Suppressor macrophage (primary cell): Measurements from ENCODE around the gene CYB561D1.
"Not testable (repeated sequence)": the region's sequence is repeated elsewhere in the genome, so short reads cannot be mapped to it uniquely, and the experiment has no call there.

Source experiments
- DNase-seq, 4 experiments: peaks; one replicate each; pipeline ENCODE4 v3.0.0-alpha.2; 2020 to 2022
- total RNA-seq, 17 experiments: gene quantifications; one replicate each; lab custom pipeline; 2026; ENCODE audit warnings: mixed read lengths in 6 of 17, inconsistent platforms in 3 of 17; lab: John Stamatoyannopoulos, UW

Gene CYB561D1, protein sequence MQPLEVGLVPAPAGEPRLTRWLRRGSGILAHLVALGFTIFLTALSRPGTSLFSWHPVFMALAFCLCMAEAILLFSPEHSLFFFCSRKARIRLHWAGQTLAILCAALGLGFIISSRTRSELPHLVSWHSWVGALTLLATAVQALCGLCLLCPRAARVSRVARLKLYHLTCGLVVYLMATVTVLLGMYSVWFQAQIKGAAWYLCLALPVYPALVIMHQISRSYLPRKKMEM
- total RNA-seq, result 6.7 to 28.6 (median 19.4) reads per million in 17 experiments

DNA sequence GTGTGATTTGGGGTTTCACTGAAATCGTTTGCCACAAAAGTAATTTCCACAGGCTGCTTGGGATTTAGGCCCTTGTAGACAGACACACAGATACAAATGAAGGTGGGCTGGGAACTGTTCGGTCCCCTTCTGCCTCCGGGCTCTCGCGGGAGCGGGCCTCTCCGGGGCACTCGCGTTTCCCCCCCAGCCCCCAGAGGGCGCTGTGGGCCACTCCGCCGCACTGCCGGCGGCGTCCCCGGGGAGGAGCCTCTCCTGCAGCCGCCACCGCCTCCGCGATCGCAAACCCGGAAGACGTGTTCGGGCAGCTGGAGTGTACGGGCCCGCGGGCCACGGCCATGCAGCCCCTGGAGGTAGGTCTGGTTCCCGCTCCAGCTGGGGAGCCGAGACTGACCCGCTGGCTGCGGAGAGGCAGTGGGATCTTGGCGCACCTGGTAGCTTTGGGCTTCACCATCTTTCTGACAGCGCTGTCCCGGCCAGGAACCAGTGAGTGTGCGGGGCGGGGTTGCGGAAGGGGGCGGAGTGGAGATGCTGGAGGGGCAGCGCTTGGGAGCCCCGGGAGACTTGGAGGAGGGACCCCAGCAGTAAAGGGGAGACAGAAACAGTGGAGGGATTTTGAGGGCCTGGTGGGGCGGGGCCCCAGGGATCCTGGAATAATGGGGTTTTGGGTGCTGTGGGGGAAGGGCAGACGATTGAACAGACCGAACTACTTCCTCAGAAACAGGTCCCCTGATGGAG lies at the start of gene CYB561D1:
Gene CYB561D1, plus strand, starts transcription at position 290 of the 735 bp plus-strand sequence. Its CDS starts 46 bp downstream, at position 336.
- DNase-seq, result peak; percentile 91 to 97 (median 94)

DNA sequence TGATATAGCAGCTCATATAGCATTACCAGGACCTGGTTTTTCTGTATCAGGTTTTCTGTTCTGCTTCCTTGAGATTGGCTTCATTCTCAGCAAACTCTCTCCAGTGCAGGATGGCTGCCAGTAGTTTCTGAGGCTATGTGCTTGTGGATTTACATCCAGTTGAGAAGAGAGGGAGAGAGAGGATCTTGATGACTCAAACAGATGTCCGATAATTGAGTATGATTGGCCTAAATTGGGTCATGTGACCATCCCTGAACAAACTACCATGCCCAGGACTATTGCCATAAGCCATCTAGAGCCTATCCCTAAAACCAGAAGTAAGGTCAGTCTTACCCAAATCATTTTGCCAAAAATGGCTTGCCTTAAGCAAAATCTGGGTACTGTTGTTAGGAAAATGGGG lies 49.5 kb upstream of the CYB561D1 start:
- no peak for DNase-seq

DNA sequence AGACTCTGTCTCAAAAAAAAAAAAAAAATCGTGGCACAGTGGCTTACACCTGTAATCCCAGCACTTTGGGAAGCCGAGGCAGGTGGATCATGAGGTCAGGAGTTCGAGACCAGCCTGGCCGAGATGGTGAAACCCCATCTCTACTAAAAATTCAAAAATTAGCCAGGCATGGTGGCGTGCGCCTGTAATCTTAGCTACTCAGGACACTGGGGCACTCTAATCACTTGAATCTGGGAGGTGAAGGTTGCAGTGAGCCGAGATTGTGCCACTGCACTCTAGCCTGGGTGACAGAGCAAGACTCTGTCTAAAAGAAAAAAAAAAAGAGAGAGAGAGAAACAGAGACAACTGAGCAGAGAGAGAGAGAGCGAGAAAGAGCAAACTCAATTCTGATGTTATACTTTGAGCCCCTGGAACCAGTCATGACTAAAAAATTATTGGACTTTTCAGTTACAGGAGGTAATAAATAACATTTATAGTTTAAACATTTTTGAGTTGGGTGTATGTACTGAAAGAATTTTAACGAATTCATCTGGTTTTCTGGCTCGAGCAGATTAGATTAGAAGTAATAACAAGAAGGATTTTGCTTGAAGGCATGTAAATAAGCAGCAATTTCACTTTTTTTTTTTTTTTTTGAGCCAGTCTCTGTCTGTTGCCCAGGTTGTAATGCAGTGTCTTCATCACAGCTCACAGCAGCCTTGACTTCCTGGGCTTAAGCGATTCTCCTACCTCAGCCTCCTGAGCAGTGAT lies 47.8 kb upstream of the CYB561D1 start:
- DNase-seq, result not testable (repeated sequence)

DNA sequence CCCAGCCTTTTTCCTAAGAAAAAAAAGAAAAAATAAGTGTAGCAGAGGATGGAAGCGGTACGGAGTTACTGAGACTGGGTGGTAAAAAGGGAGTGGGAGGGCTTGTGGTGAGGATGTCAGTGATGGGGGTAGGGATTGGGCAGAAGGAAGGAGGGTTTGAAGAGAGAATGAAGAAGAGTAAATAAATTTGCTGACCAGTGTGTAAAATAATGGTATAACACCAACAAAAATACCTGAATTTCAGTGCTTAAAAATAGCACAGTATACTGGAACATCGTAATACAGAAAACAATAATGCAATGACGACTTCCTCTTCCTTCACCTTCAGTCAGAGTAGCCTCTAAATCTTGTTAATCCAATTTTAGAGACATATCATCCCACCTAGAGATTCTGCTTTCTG lies 46.4 kb upstream of the CYB561D1 start:
- DNase-seq, result no peak

DNA sequence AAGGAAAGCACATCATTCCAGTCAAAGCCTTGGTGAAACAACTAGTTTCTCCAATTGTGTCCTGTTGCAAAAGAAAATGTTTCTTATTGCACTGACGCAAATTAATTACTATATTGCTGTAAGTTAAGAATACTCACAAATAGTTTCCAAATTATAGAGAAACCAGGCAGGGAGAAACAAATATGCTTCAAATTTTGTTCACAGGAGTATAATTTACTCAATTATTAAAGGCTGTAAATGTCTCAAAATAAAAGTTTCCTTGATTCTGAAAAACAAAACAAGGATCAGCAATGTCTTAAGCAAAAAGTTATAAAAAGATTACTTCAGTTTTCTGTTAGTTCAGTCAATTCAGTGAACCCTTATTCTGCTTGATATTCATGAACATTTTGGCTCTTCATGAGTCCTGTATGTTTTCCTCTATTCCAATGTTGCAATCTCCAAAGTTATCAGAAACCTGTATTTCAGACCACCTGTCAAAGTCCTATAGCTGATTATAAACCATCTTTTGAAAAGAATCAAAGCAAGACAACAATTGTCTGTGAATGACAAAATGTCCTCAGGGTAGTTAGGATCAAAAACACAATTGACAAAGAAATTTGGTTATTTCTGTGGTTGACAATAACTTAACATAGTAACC lies 39.3 kb upstream of the CYB561D1 start:
- DNase-seq, result no peak

DNA sequence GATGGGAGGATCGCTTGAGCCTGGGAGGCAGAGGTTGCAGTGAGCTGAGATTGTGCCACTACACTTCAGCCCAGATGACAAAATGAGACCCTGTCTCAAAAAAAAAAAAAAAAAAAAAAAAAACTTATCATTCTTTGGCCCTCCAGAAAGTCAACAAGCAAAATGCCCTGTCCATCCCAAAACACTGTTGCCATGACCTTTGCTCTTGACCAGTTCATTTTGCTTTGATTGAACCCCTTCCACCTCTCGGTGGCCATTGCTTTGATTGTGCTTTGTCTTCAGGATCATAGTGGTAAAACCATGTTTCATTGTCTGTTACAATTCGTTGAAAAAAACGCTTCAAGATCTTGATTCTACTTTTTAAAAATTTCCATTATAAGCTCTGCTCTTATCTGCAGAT lies 36.1 kb upstream of the CYB561D1 start:
- no peak for DNase-seq

DNA sequence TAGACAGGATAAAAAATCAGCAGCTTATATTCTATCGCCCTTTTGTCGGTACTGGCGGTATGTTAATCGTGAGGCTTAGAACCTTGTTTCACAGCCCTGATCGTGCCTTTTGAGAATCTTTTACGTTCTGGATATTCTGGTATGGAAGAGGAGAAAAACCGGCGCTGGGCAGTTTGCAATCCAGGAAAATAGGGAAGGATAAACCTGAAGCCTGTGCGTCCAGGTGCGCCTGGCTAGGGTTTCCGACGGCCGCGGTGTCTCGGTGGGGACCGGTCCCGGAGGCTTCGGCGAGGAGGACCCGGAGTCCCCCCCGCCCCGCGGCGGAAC lies 27.8 kb upstream of the CYB561D1 start:
- no peak for DNase-seq

DNA sequence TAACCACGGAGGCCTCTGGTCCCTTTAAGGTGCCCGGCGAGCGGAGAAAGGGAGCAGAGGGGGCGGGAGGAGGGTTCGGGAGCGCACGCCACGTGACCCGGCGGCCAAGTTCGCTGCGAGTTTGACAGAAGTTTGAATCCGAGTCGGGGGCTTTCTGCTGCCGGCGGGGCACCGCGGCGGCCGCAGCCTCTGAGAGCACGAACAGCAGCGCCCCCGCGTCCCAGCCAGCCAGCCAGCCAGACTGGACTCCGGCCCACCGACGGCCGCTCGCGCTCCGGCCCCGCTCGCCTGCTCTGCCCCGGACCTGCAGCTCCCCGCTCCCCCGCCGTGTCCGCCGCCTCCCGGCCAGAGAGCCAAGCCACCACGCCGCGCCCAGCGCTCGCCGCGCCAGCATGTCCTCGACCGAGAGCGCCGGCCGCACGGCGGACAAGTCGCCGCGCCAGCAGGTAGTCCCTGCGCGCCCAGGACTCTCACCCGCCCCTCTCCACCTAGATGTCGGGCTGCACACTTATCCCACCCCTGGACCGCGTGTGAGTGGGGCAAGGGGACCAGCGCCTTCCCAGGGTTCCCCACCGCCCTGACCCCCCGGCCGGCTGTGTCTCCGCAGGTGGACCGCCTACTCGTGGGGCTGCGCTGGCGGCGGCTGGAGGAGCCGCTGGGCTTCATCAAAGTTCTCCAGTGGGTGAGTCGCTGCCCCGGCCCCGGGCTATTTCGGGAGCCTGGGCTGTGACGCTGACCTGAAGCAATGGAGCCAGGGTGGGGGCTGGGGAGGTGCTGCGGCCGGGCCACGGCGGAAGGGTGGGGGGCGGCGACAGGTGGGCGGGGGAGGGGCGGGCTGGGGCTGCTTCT lies 27.2 kb upstream of the CYB561D1 start, which contains the start of gene SYPL2:
Gene SYPL2, plus strand, starts transcription at position 95 of the 849 bp plus-strand sequence. Its CDS starts 298 bp downstream, at position 393.
- DNase-seq, result peak; percentile 21 to 63 (median 36)

DNA sequence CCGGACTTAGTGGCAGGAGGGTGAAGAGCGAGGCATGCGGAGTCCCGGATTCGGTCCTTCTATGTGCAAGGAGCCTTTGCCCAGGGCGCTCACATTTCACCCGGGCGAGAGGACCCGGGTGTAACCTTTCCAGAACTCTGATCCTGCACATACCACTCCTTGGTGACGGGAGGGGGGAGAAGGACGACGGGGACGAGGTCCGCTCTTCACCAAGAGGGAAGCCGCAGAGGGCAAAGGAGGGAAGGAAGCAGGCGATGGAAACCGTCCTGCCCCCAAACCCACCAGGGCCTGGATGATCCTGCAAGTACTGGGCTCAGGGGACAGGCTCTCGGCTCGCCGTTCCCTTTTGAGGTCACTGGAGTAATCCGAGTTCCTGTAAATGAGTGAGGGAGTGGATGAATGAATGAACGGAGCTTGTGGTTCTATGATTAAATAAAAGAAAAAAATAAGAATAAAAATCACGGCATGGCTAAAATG lies 26.6 kb upstream of the CYB561D1 start:
- peak in 2 of 4 experiments; percentile 10 to 16 for DNase-seq

DNA sequence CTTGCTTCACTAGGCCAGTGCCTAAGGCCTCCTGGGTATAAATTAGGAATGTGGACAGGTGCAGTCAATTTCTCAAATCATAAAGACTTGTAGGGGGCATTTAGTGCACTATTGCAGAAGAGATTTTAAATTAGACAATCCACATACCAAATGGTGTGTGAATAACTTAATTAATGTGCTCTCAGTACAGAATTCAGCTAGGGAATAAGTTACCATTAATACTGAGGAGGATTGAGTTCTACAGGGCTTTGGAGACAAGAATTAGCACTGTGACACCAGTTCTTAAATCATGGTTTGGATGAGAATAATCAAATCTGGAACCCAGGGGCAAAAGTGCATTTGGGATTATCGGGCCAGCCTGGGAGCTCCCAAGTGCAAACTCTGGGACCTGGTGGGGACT lies 25.8 kb upstream of the CYB561D1 start:
- DNase-seq, result no peak

DNA sequence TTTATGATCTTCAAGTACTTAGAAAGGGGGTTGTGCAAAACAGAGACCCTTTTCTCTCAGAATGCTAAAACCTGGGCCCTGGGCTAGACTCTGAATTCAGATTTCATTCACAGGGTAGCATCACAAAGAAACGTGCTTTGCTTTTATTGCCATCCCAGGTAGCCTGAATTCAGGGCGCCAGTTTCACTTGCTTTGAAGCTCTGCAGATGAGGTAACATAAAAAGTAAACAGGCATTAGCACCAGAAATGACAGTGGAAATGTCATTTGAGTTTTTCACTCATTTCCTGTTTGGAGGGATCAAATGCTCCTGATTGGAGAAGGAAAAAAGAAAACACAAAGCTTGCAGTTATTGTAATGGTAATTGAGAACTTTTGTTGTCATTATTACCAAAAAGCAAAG lies 25.0 kb upstream of the CYB561D1 start:
- no peak for DNase-seq

DNA sequence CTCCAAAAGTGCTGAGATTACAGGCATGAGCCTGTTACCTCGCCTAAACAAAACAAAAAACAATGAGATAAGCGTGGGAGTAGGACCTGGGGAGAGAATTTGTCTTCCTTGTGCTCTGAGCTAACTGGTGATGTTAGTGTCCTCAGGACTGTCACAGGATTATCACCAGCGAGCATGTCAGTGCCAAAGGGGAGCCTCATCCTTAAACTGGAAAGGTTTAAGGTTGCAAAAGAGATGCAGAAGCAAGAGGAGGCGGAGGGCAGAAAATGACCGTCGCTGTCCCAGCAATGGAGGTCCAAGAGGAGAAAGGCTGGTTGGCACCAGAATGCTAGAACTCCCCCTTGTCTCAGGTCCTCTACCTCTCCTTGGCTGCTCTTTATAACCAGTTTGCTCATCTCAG lies 23.6 kb upstream of the CYB561D1 start:
- no peak for DNase-seq

DNA sequence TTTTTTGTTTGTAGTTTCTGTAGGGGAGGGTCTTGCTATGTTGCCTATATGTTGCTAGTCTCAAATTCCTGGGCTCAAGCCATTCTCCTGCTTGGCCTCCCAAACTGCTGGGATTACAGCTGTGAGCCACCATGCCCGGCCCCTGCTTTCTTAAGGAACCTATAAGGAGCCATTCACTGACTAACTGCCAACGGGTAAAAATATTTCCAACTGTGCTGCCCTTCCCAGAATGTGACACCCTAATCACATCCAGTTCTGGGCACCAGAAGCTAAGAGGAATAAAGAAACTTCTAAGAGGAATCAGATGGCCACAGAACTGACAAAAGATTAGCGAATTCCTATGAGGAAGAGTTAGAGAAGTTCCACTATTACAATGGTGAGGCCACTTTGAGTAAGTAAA lies 21.1 kb upstream of the CYB561D1 start:
- DNase-seq, result no peak

DNA sequence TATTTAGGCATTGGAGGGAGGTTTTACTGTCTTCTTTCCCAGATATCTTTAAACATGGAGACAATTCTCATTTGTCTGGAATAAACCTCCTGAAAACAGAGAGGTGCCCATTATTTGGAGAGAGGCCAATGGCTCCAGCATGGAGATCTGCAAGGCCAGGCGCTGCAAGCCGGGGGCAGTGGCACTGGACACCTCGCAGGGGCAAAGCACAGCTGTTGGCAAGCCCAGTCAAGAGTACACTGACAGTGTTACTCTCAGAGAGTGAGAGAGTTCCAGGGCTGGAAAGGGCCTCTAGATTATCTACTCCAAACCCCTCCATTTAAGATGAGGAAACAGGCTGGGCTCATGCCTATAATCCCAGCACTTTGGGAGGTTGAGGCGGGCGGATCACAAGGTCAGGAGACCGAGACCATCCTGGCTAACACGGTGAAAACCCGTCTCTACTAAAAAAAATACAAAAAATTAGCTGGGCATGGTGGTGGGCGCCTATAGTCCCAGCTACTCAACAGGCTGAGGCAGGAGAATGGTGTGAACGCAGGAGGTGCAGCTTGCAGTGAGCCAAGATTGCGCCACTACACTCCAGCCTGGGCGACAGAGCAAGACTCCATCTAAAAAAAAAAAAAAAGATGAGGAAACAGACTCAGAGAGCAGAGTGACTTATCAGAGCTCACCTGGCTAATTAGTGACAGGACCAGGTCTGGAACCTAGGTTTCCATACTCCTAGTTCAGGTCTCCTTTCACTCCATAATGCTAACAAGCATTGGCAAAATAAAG lies 20.4 kb upstream of the CYB561D1 start:
- DNase-seq, result not testable (repeated sequence)

DNA sequence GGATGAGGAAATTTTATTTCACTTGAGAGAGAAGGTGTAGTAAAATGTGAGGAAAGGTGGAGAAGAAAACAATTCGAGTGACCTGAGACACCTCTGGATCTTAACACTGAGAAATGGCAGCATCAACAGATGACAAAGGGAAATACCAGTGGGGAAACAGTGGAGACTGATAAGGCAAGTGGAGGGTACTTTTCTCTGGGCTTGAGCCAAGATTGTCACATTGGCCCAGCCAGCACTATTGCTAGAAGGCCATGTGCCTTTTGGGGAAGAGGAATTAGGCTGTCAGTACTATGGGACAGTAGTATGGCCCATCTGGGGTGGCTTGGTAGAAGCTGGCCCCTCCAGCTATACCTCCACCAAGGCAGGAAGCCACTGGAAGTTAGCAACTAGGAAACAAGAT lies 19.2 kb upstream of the CYB561D1 start:
- peak in 2 of 4 experiments; percentile 11 to 30 for DNase-seq

DNA sequence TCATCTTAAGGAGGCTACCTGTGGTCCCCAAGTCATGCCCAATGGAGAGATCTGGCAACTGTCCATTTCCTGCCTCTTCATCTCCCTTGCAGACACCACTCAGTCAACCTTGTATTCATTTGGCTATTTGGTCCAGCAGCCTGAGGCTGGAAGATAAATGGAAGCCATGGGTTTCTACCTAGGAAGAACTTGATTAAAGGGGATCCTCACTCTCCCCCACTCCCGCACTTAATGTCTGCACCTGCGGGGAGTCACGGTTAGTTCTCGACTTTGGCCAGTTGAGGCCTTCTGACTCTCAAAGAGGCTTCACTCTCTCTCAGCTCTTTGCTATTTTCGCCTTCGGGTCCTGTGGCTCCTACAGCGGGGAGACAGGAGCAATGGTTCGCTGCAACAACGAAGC lies 18.6 kb upstream of the CYB561D1 start:
- no peak for DNase-seq

DNA sequence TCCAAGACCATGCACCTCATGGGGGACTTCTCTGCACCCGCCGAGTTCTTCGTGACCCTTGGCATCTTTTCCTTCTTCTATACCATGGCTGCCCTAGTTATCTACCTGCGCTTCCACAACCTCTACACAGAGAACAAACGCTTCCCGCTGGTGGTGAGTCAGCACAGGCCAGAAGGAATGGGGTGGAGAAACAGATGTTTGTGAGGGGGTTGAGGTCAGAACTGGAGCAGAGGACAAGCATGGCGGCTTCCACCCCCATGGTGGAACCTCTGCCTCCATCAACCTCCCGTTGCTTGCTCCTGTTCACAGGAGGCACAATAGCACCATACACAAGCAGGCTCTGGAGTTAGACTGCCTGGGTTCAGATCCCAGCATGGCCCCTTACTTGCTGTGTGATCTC lies 17.1 kb upstream of the CYB561D1 start:
- no peak for DNase-seq

DNA sequence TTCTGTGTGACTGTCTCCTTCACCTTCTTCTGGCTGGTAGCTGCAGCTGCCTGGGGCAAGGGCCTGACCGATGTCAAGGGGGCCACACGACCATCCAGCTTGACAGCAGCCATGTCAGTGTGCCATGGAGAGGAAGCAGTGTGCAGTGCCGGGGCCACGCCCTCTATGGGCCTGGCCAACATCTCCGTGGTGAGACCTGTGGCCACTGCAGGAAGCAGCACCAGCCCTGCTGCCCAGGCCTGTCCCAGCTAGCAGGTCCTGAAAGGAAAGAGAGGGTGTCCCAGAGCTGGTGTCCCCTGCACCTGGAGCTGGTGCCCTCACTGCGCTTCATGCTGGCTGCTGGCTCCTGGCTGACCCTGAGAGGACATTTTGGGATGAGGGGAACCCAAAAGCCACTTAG lies 16.1 kb upstream of the CYB561D1 start:
- DNase-seq, result peak in 2 of 4 experiments; percentile 27 to 33

DNA sequence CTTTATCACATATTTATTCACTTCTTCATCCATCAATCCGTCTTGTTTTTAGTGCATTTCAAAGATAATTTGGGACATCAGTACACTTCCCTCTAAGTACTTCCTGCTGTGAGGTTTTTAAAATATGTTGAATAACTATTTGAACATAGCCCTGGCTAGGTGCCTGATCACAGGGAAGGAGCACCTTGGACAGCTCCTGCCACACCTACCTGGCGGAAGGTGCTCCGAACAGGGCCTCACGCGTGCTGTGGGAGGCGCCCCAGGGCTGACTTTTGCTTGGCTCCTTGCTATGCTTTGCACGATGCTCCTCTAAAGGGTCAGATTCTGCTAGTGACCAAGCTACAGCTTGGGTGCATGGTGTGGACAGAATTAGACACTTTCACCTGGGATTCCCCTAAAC lies 15.1 kb upstream of the CYB561D1 start:
- DNase-seq, result peak in 1 of 4 experiments; percentile 12

DNA sequence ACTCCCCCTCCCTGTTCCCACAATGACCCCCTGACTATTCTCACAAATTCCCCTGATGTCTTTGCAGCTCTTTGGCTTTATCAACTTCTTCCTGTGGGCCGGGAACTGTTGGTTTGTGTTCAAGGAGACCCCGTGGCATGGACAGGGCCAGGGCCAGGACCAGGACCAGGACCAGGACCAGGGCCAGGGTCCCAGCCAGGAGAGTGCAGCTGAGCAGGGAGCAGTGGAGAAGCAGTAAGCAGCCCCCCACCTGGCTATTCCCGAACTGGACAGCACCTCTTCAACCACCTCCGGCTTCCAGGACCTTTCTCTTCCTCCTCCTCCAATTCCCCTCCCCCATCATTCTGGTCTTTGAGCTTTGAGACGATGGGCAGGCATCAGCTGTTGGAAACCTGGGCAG lies 14.6 kb upstream of the CYB561D1 start:
- DNase-seq, result no peak

DNA sequence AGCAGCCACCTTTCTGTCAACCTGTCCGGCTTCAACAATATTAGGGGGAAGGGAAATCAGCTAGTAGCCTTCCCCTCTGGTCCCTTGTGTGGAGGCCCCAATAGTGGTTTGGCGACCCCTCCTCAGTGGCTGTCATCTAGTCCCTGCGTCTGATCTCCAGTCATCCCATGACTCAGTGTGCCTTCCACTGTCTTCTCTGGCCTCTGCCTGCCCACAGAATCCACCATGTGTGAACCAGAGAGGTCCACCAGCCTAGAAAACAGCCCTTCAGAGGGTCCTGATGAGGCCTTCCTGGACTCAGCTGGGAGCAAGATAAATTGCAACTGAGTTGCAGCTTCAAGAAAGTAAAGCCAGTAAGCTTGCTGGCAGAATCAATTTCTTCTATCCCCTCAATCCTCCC lies 14.0 kb upstream of the CYB561D1 start:
- DNase-seq, result no peak
